ENCODE measurements around the gene L1TD1.

GRCh38 chr1:62210960-62211359 is 16.3 kb downstream of the L1TD1 start:
- TF ChIP-seq POLR2A (IDR thresholded peaks at IDR 0.05; ENCODE audit: low read depth, low read length) (no peak), POLR2AphosphoS5 (IDR thresholded peaks at IDR 0.05; ENCODE audit: low read depth, low read length) (no peak)

Data from GM12891 (cell line).